Activated CD8-positive, alpha-beta memory T cell treated with anti-CD3 and anti-CD28 coated beads for 1 hour (primary cell): ENCODE results near the gene MCF2L.

ENCODE experiments used
- DNase-seq, 2 donors: peaks; one replicate each; pipeline ENCODE4 v3.0.0-alpha.2; 2020; ENCODE audit warnings: low read depth in 1 of 2; ENCODE audit errors: extremely low read depth in 1 of 2

Gene MCF2L

GRCh38 chr13:113142876-113143275, 173.9 kb downstream of the MCF2L start:
- no peak for DNase-seq

- no peak for DNase-seq
Measured at GRCh38 chr13:113143466-113144254, 174.6 kb downstream of the MCF2L start.

GRCh38 chr13:113144255-113144629, 175.2 kb downstream of the MCF2L start:
- DNase-seq, result no peak

GRCh38 chr13:113145496-113145895, 176.5 kb downstream of the MCF2L start:
- no peak for DNase-seq

- no peak for DNase-seq
Measured at GRCh38 chr13:113145911-113146598, 177.0 kb downstream of the MCF2L start.

- no peak for DNase-seq
Measured at GRCh38 chr13:113146750-113147149, 177.7 kb downstream of the MCF2L start.

- DNase-seq, result no peak
Measured at GRCh38 chr13:113147206-113147605, 178.2 kb downstream of the MCF2L start.

GRCh38 chr13:113148407-113148806, 179.4 kb downstream of the MCF2L start:
- DNase-seq, result no peak

- no peak for DNase-seq
Measured at GRCh38 chr13:113148940-113149503, 180.0 kb downstream of the MCF2L start.
